ENCODE measurements around the gene MTX1.
"Not testable (repeated sequence)": the region's sequence is repeated elsewhere in the genome, so short reads cannot be mapped to it uniquely, and the experiment has no call there.

GRCh38 chr1:155211381-155212050 is 3.0 kb downstream of the MTX1 start:
- not testable (repeated sequence) for TF ChIP-seq EZH2phosphoT487 (IDR thresholded peaks at IDR 0.05; ENCODE audit: insufficient read depth, low read depth); EZH2 (IDR thresholded peaks at IDR 0.05; ENCODE audit: insufficient read depth, poor library complexity, severe bottlenecking)

Data from GM23248 (cell line).